Ishikawa (cell line): Measurements from ENCODE around the gene KIRREL2.

Source experiments
- CEBPB ChIP-seq: IDR thresholded peaks from 2 replicates; pipeline ENCODE4 v1.6.1; 2012
- CREB1 ChIP-seq: IDR thresholded peaks from 2 replicates; pipeline ENCODE4 v1.6.1; 2012; ENCODE audit warnings: low read depth
- EGR1 ChIP-seq: IDR thresholded peaks from 2 replicates; pipeline ENCODE4 v1.6.1; 2012
- EP300 ChIP-seq: IDR thresholded peaks from 2 replicates; pipeline ENCODE4 v1.6.1; 2012; ENCODE audit warnings: borderline replicate concordance
- FOXM1 ChIP-seq: IDR thresholded peaks from 2 replicates; pipeline ENCODE4 v1.6.1; 2012; ENCODE audit warnings: low read depth, borderline replicate concordance
- NFIC ChIP-seq: IDR thresholded peaks from 2 replicates; pipeline ENCODE4 v1.6.1; 2012
- RAD21 ChIP-seq: IDR thresholded peaks from 2 replicates; pipeline ENCODE4 v1.6.1; 2012; ENCODE audit warnings: low read depth
- TAF1 ChIP-seq: IDR thresholded peaks from 2 replicates; pipeline ENCODE4 v1.6.1; 2012; ENCODE audit warnings: low read depth, mild to moderate bottlenecking
- TCF12 ChIP-seq: IDR thresholded peaks from 2 replicates; pipeline ENCODE4 v1.6.1; 2012; ENCODE audit warnings: low read depth
- TEAD4 ChIP-seq: IDR thresholded peaks from 2 replicates; pipeline ENCODE4 v1.6.1; 2012
- YY1 ChIP-seq: IDR thresholded peaks from 2 replicates; pipeline ENCODE4 v1.6.1; 2012; ENCODE audit warnings: low read depth
- ZBTB7A ChIP-seq: IDR thresholded peaks from 2 replicates; pipeline ENCODE4 v1.6.1; 2012; ENCODE audit warnings: low read depth
- TF ChIP-seq, protein P1 (sequence below): IDR thresholded peaks from 2 replicates; pipeline ENCODE4 v1.6.1; 2012
- TF ChIP-seq, protein P2 (sequence below): IDR thresholded peaks from 2 replicates; pipeline ENCODE4 v1.6.1; 2012; ENCODE audit warnings: low read depth, mild to moderate bottlenecking
- TF ChIP-seq, protein P3 (sequence below): IDR thresholded peaks from 2 replicates; pipeline ENCODE4 v1.6.1; 2012

The KIRREL2 gene

DNA sequence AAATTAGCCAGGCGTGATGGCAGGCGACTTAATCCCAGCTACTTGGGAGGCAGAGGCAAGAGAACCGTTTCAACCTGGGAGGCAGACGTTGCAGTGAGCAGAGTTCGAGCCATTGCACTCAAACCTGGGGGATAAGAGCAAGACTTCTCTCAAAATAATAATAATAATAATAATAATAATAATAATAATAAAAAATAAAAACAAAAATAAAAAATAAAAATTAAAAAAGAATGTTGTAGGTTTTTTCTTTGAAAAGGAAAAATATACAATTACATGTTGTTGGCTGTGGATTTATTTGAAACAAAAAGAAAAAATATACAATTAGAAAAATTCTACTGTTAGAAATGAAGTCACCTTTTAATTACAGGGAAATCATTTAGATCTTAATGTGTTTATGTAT is 32.6 kb upstream of the KIRREL2 start:
- no peak for TF ChIP-seq ZBTB7A
- TF ChIP-seq EP300, result no peak
- no peak for TF ChIP-seq YY1
- no peak for TF ChIP-seq FOXM1
- TF ChIP-seq CREB1, result no peak
- TF ChIP-seq, protein P1, sequence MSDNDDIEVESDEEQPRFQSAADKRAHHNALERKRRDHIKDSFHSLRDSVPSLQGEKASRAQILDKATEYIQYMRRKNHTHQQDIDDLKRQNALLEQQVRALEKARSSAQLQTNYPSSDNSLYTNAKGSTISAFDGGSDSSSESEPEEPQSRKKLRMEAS, result no peak
- no peak for TF ChIP-seq TCF12
- no peak for TF ChIP-seq TEAD4

DNA sequence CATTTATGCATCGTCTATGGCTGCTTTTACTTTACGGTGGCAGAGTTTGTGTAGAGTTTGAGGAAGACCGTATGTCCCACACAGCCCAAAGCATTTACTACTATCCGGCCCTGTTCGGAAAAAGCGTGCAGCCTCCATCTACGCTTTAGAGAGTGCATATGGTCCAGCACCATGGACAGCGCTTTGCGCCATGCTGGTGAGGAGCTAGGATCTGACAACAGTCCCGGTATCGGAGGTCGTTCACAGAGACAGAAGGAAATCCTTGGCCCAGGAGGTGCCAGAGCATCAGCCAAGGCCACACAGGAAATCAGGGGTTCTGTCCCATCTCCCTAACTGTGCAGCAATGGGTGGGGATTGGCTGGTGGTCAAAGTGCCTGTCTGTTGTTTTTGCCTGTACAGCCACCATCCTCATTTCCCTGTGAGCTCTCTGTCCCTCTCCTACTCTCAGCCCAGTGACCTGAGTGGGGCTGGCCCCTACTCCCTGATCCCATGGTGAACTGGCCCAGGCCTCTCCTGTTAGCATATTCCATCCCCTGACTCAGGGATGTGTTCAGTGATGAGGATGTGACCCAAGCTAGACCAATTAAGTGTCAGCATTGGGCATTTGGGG is 27.9 kb upstream of the KIRREL2 start:
- TF ChIP-seq CREB1, result no peak
- peak; percentile 81 for TF ChIP-seq YY1
- TF ChIP-seq, protein P1, result peak; percentile 81
- no peak for TF ChIP-seq TAF1
- TF ChIP-seq, protein P2, sequence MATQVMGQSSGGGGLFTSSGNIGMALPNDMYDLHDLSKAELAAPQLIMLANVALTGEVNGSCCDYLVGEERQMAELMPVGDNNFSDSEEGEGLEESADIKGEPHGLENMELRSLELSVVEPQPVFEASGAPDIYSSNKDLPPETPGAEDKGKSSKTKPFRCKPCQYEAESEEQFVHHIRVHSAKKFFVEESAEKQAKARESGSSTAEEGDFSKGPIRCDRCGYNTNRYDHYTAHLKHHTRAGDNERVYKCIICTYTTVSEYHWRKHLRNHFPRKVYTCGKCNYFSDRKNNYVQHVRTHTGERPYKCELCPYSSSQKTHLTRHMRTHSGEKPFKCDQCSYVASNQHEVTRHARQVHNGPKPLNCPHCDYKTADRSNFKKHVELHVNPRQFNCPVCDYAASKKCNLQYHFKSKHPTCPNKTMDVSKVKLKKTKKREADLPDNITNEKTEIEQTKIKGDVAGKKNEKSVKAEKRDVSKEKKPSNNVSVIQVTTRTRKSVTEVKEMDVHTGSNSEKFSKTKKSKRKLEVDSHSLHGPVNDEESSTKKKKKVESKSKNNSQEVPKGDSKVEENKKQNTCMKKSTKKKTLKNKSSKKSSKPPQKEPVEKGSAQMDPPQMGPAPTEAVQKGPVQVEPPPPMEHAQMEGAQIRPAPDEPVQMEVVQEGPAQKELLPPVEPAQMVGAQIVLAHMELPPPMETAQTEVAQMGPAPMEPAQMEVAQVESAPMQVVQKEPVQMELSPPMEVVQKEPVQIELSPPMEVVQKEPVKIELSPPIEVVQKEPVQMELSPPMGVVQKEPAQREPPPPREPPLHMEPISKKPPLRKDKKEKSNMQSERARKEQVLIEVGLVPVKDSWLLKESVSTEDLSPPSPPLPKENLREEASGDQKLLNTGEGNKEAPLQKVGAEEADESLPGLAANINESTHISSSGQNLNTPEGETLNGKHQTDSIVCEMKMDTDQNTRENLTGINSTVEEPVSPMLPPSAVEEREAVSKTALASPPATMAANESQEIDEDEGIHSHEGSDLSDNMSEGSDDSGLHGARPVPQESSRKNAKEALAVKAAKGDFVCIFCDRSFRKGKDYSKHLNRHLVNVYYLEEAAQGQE, result peak; percentile 98

DNA sequence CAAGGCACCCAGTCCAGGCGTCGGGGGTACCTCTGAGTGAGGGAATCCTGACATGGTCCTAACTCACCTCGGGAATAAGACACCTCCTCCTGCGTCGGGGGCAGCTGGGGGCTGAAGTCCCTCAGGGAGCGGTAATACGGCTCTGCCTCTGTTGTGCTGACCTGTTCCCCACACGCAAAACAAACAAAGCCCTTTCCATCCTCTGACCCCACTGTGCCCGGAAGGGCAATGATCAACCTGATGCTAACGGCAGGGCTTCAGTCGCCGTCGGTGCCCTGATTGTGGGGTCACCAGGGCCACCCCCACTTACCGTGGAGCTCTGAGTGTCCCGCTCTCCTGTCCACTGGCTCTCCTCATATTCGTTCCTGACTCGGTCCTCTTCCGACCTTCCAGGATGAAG is 25.7 kb upstream of the KIRREL2 start:
- no peak for TF ChIP-seq NFIC
- TF ChIP-seq, protein P2, result no peak
- no peak for TF ChIP-seq EGR1
- no peak for TF ChIP-seq TAF1
- TF ChIP-seq, protein P1, result no peak
- TF ChIP-seq FOXM1, result no peak
- TF ChIP-seq ZBTB7A, result no peak
- no peak for TF ChIP-seq YY1
- TF ChIP-seq TEAD4, result no peak
- TF ChIP-seq RAD21, result no peak
- TF ChIP-seq CREB1, result no peak
- no peak for TF ChIP-seq EP300
- TF ChIP-seq, protein P3, sequence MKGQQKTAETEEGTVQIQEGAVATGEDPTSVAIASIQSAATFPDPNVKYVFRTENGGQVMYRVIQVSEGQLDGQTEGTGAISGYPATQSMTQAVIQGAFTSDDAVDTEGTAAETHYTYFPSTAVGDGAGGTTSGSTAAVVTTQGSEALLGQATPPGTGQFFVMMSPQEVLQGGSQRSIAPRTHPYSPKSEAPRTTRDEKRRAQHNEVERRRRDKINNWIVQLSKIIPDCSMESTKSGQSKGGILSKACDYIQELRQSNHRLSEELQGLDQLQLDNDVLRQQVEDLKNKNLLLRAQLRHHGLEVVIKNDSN, result no peak
- TF ChIP-seq TCF12, result no peak

DNA sequence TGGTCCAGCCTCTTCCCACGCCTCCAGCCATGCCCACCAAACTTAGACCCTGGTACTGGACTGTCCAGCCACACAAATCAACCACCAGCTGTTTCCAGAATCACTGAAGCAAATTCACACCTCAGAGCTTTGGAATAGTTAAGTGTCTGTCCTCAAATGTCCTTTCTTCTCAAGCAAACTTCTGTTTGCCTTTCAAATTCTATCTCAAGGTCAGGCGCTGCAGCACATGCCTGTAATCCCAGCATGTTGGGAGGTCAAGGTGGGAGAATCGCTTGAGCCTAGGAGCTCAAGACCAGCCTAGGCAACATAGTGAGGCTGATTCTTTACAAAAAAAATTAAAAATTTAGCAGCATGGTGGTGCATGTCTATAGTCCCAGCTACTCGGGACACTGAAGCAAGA is 24.7 kb upstream of the KIRREL2 start:
- TF ChIP-seq, protein P3, result no peak
- TF ChIP-seq CEBPB (no peak), ZBTB7A (no peak), EP300 (no peak), RAD21 (no peak), TEAD4 (no peak), TAF1 (no peak), FOXM1 (no peak), TCF12 (no peak), NFIC (no peak), YY1 (no peak), CREB1 (no peak), EGR1 (no peak)
- TF ChIP-seq, protein P2, result no peak
- TF ChIP-seq, protein P1, result no peak
